Heart right ventricle (tissue), 16 donors: ENCODE measurements around the gene NSD2. TPM values are rescaled to one million over a fixed set of nuclear protein-coding genes. Genes with fewer than 3 reads are reported as not detected.
"Not testable (repeated sequence)": the region's sequence is repeated elsewhere in the genome, so short reads cannot be mapped to it uniquely, and the experiment has no call there.

ENCODE experiments used
- ATAC-seq, 8 donors: fragments of 200-7000 bp; cut with Tn5 transposase; one replicate each; pipeline ENCODE4 v1.9.1; 2020; ENCODE audit warnings: mild to moderate bottlenecking in 8 of 8, moderate library complexity in 8 of 8, moderate number of reproducible peaks in 1 of 8
- DNase-seq, 2 donors: peaks; one replicate each; pipeline ENCODE4 v3.0.0-alpha.2; 2020
- H3K27ac ChIP-seq, 10 donors: fragments of 200-600 bp; sonication (generic) in 2 of 10; one replicate each; pipeline versions ENCODE4 v1.5.0 to v1.8.0; 2020 to 2022; ENCODE audit warnings: mild to moderate bottlenecking in 3 of 10
- H3K27me3 ChIP-seq, 7 donors: fragments of 200-600 bp; one replicate each; pipeline ENCODE4 v1.8.0; 2021 to 2022; ENCODE audit warnings: mild to moderate bottlenecking in 2 of 7
- H3K36me3 ChIP-seq, 9 donors: fragments of 200-600 bp; sonication (generic) in 1 of 9; one replicate each; pipeline versions ENCODE4 v1.5.0 to v1.8.0; 2020 to 2022; ENCODE audit warnings: mild to moderate bottlenecking in 2 of 9
- H3K4me1 ChIP-seq, 9 donors: fragments of 200-600 bp; sonication (generic) in 1 of 9; one replicate each; pipeline versions ENCODE4 v1.5.0 to v1.8.0; 2020 to 2022; ENCODE audit warnings: mild to moderate bottlenecking in 4 of 9
- H3K4me3 ChIP-seq, 10 donors: fragments of 200-600 bp; sonication (generic) in 2 of 10; one replicate each; pipeline versions ENCODE4 v1.5.0 to v1.8.0; 2020 to 2022; ENCODE audit warnings: mild to moderate bottlenecking in 7 of 10, moderate library complexity in 2 of 10
- H3K9me3 ChIP-seq, 11 donors: fragments of 200-600 bp in 10 of 11; sonication (generic) in 2 of 11; one replicate each; pipeline versions ENCODE4 v1.5.0 to v1.8.0; 2013 to 2022; ENCODE audit warnings: mild to moderate bottlenecking in 2 of 11, control low read depth in 1 of 11, moderate library complexity in 1 of 11
- CTCF ChIP-seq, 9 donors: fragments of 200-600 bp; sonication (generic) in 2 of 9; IDR thresholded peaks; one replicate each; pipeline versions ENCODE4 v1.5.0 to v1.8.0; 2021 to 2022; ENCODE audit warnings: antibody characterized with exemption in 9 of 9, mild to moderate bottlenecking in 5 of 9, moderate library complexity in 1 of 9
- WGBS, 2 donors: extraction: QIAGEN DNeasy Blood & Tissue Kit; methylation state at CpG; one replicate each; pipeline ENCODE4 v1.1.7; 2013; ENCODE audit warnings: inconsistent platforms in 1 of 2; 5-methylcytosine and 5-hydroxymethylcytosine counted together
- intact Hi-C, 10 donors: fragments of 100-400 bp; cut with DNase I; formaldehyde crosslinking; loops; one replicate each; pipeline versions ENCODE4 v1.11.1 to v1.14.2; 2022
- polyA plus RNA-seq, 2 donors: library from polyadenylated mRNA; stranded (reverse); fragments of 200-250 nt; gene quantifications; one replicate each; pipeline ENCODE4 v1.2.3, GENCODE V29; 2013
- total RNA-seq, 10 donors: library from RNA; stranded (reverse); fragmentation: NEBNext Ultra II Directional in 3 of 10; extraction: Animal tissue kit (Norgen Biotek cat#: 25700) in 3 of 10; gene quantifications; one replicate each; pipeline versions ENCODE4 v1.2.1 to v1.2.4, GENCODE V29; 2021 to 2023
- donor health status: Arrhythmogenic right ventricular cardiomyopathy.
- donor health status: ischemic (EF 13 %, LVEDD 7.1; RV severe dilation, severe dysfunction).
- donor health status: healthy with polysubstance abuse.
- donor health status: DM: no; HTN: yes; CAD: no.
- donor health status: DM: no; HTN: no; CAD: no.
- donor health status: ischemic (EF 25% LVEDD 6.9; RV normal size, moderate dysfunction).
- donor health status: ischemic (EF 25% LVEDD 5.7; RV mildly dilated, moderate dysfunction).
- donor health status: healthy.
- donor health status: DM: yes; HTN: yes; CAD: no.
- donor health status: Ischemic cardiomyopathy.
- donor health status: ischemic (EF 35%, LVEDD 5.7; RV mildly dilated, moderate dysfunction).
- donor health status: nonischemic (EF 11% LVEDD 7.7; RV severe dilation, severe dysfunction).
- donor health status: DM: yes; HTN: yes; CAD: no.
- donor health status: PGD.
- donor health status: ischemic (EF 29% LVEDD 5.4; RV normal size, mild dysfunction).
- donor health status: nonischemic (EF 23%, LVEDD 6.1; RV moderate dilation, normal function).

NSD2 gene
- total and polyA plus RNA-seq, 12 donors, result 7.7 to 64.4 (median 44.5) TPM

GRCh38 chr4:2008921-2009650 is 137.9 kb downstream of the NSD2 start, which contains the start of gene NELFA:
NELFA (minus strand) TSS chr4:2008974; CDS start chr4:2008959, 15 bp downstream.
- ATAC-seq (peak; percentile 95 to 98 (median 96)), DNase-seq (peak; percentile 94)
- 0 to 1% methylated on average over 95 of the region's 95 CpGs for WGBS, 2 donors
- H3K36me3 ChIP-seq, result peaks cover 0 to 29% (median 3%) of the 10 kb centered on the region in 9 donors
- intact Hi-C loops, result no loop called here
- peak within 1 kb of the TSS; percentile 66 to 100 (median 96) for H3K4me3 ChIP-seq
- no peaks in the 10 kb centered on the region for H3K9me3 ChIP-seq
- H3K27ac ChIP-seq, result peak within 1 kb of the TSS; percentile 90 to 100 (median 98)
- peaks cover 0 to 36% (median 25%) of the 10 kb centered on the region in 9 donors for H3K4me1 ChIP-seq
- peak in 8 of 9 donors; percentile 46 to 90 (median 70) for TF ChIP-seq CTCF (IDR thresholded peaks at IDR 0.05)
- no peaks in the 10 kb centered on the region for H3K27me3 ChIP-seq

- H3K9me3 ChIP-seq, result no peaks in the 10 kb centered on the region
- H3K36me3 ChIP-seq, result peaks cover 0 to 23% (median 0%) of the 10 kb centered on the region in 9 donors
- no peaks in the 10 kb centered on the region for H3K27me3 ChIP-seq
- peak overlapping the region; percentile 66 to 100 (median 96) for H3K4me3 ChIP-seq
- peaks cover 0 to 36% (median 25%) of the 10 kb centered on the region in 9 donors for H3K4me1 ChIP-seq
- TF ChIP-seq CTCF (IDR thresholded peaks at IDR 0.05), result peak in 3 of 9 donors; percentile 16 to 27 (median 24)
- WGBS, 2 donors, result 9 to 11% methylated on average over 23 of the region's 23 CpGs
- peak overlapping the region; percentile 90 to 100 (median 98) for H3K27ac ChIP-seq
- intact Hi-C loops, result no loop called here
- ATAC-seq, result peak; percentile 25 to 49 (median 36)
- peak; percentile 45 to 50 for DNase-seq
Measured at GRCh38 chr4:2009651-2010233, 138.5 kb downstream of the NSD2 start.

- DNase-seq (no peak), ATAC-seq (no peak)
- WGBS, 2 donors, result 85 to 92% methylated on average over 3 of the region's 3 CpGs
- Histone ChIP-seq H3K36me3 (peaks cover 0 to 7% (median 0%) of the 10 kb centered on the region in 9 donors), H3K4me3 (no peak overlapping the region), H3K9me3 (no peaks in the 10 kb centered on the region), H3K27ac (no peak overlapping the region), H3K4me1 (peaks cover 0 to 29% (median 21%) of the 10 kb centered on the region in 9 donors), H3K27me3 (no peaks in the 10 kb centered on the region)
- no peak for TF ChIP-seq CTCF (IDR thresholded peaks at IDR 0.05)
- intact Hi-C loops, result no loop called here
Measured at GRCh38 chr4:2011583-2011982, 140.4 kb downstream of the NSD2 start.

GRCh38 chr4:2015008-2015407 is 143.8 kb downstream of the NSD2 start:
- TF ChIP-seq CTCF (IDR thresholded peaks at IDR 0.05), result no peak
- H3K27me3 ChIP-seq, result peaks cover 0 to 18% (median 3%) of the 10 kb centered on the region in 7 donors
- no peak overlapping the region for H3K4me3 ChIP-seq
- H3K27ac ChIP-seq, result no peak overlapping the region
- no peaks in the 10 kb centered on the region for H3K9me3 ChIP-seq
- ATAC-seq (no peak), DNase-seq (no peak)
- intact Hi-C loops, result no loop called here
- WGBS, 2 donors, result 78 to 82% methylated on average over 4 of the region's 4 CpGs
- H3K36me3 ChIP-seq, result no peaks in the 10 kb centered on the region
- peaks cover 0 to 9% (median 2%) of the 10 kb centered on the region in 9 donors for H3K4me1 ChIP-seq

GRCh38 chr4:2021358-2022018 is 150.3 kb downstream of the NSD2 start:
- H3K9me3 ChIP-seq, intact Hi-C loops, H3K27ac ChIP-seq, H3K4me1 ChIP-seq, H3K36me3 ChIP-seq, ATAC-seq, DNase-seq: not testable (repeated sequence)
- Histone ChIP-seq H3K27me3 (peaks cover 0 to 60% (median 15%) of the 10 kb centered on the region in 7 donors), H3K4me3 (peak overlapping the region in 7 of 10 donors; percentile 8 to 33 (median 26))
- 8 to 10% methylated on average over 15 of the region's 15 CpGs for WGBS, 2 donors
